ENCODE measurements around the gene FNDC3A.
A peak's percentile ranks its signal among the peaks of the same experiment; 100 is the strongest.

Gene FNDC3A

DNA sequence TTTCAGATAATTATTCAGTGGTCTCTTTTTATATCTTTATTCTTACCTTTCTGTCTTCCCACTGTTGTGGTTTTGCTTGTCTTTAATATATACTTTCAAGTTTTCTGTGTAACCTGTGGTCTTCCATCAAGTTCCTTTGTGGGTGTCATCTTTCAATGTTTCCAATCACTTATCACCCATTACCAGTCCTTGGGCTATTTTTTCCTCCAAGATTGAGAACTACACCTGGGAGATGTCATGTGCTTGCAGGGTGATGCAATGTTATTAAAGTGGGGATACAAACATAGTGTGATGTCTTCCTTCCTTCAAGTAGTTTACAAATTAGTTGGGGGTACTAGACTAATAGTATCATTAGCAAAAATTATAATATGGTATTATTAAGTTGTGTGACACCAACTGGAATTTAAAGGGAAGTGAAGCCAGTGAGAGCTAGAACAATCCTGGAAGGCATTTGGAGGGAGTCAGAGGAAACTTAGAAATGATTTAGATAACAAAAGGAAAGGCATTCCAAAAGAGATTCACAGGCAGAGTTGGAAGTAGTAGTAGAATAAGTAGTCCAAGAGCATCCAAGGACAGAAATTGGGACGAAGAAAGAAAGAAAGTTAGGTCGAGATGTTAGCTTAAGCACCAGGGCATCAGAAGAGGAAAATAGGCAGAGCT lies 3.4 kb downstream of the FNDC3A start:
- TF ChIP-seq, protein P1, sequence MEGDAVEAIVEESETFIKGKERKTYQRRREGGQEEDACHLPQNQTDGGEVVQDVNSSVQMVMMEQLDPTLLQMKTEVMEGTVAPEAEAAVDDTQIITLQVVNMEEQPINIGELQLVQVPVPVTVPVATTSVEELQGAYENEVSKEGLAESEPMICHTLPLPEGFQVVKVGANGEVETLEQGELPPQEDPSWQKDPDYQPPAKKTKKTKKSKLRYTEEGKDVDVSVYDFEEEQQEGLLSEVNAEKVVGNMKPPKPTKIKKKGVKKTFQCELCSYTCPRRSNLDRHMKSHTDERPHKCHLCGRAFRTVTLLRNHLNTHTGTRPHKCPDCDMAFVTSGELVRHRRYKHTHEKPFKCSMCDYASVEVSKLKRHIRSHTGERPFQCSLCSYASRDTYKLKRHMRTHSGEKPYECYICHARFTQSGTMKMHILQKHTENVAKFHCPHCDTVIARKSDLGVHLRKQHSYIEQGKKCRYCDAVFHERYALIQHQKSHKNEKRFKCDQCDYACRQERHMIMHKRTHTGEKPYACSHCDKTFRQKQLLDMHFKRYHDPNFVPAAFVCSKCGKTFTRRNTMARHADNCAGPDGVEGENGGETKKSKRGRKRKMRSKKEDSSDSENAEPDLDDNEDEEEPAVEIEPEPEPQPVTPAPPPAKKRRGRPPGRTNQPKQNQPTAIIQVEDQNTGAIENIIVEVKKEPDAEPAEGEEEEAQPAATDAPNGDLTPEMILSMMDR (IDR thresholded peaks at IDR 0.05; ENCODE audit: low read depth, low read length), result no peak
- Histone ChIP-seq H3K36me3 (0 out of 2 replicates have a peak, but pooled peaks cover 4% of the 10 kb centered on the region), H3K9me3 (no peaks in the 10 kb centered on the region), H3K4me1 (no peaks in the 10 kb centered on the region; the same call in 1 of the 2 replicates), H3K27me3 (no peaks in the 10 kb centered on the region), H3K4me3 (ENCODE audit: low read depth, low read length) (peak overlapping the region; percentile 91)
- DNase-seq, result no peak

DNA sequence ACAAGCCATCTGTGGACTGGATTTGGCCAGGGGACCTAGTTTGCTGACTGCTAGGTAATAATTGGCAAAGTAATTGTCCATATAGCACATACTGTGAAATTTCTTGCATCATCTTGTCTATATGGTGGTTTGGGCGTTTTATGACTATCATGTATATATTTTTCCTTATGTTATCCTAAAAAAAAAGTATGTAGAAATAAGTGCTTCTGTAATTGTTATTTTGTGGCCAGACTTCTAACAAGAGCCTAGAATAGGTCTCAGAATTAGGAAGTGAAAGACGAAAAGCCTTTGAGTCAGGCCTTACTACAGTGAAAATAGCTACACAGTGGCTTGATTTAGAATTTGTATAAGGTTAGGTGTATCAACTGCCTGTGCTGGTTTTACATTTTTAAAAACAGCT lies 4.2 kb downstream of the FNDC3A start:
- DNase-seq, result no peak
- peak overlapping the region; percentile 91 for H3K4me3 ChIP-seq (ENCODE audit: low read depth, low read length)
- H3K4me1 ChIP-seq, result no peaks in the 10 kb centered on the region; the same call in 1 of the 2 replicates

DNA sequence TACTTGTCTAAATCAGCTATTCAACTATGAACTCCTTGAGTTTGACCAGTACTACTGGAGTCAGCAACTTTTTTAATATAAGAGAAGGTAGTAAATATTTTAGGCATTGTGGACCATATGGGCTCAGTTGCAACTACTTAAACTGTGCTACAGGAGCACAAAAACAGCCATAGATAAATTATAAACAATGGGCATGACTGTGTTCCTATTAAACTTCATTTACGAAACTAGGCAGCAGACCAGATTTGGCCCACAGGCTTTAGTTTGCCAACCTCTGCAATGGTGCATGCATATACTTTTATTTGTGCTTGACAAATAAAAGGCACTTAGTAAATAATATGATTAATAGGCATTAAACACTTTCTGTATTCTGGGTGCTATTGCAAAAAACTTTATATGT lies 7.6 kb downstream of the FNDC3A start:
- TF ChIP-seq, protein P1 (IDR thresholded peaks at IDR 0.05; ENCODE audit: low read depth, low read length), result no peak
- Histone ChIP-seq H3K27me3 (no peaks in the 10 kb centered on the region), H3K4me3 (ENCODE audit: low read depth, low read length) (no peak overlapping the region), H3K4me1 (no peaks in the 10 kb centered on the region; the same call in 1 of the 2 replicates), H3K9me3 (0 out of 2 replicates have a peak, but pooled peaks cover 3% of the 10 kb centered on the region), H3K36me3 (peaks cover 18% of the 10 kb centered on the region)
- no peak for DNase-seq

More for the DNA sequence above, 4.2 kb downstream of the FNDC3A start:
- Histone ChIP-seq H3K9me3 (no peaks in the 10 kb centered on the region), H3K36me3 (0 out of 2 replicates have a peak, but pooled peaks cover 4% of the 10 kb centered on the region), H3K27me3 (no peaks in the 10 kb centered on the region)
- TF ChIP-seq, protein P1 (IDR thresholded peaks at IDR 0.05; ENCODE audit: low read depth, low read length), result no peak

DNA sequence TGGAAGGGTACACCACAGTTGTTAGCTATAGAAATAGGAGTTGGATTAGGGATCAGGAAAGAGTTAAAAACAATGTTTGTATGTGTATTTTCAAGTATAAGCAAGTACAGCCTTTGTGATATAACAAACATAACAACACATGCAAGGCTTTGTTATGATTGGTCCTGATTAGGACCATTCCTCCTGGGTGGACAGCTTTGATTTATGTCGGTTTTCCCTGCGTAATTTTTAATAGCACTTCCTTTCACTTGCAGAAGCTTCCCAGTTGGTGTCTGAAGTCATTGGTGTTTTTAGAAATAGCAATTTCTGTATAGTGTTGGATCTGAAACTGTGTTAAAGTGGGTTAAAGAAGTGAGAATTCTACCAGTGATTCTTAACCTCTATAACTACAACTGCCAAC lies 10.0 kb downstream of the FNDC3A start:
- H3K36me3 ChIP-seq, result peaks cover 19% of the 10 kb centered on the region
- DNase-seq, result no peak
- 0 out of 2 replicates have a peak, but pooled peaks cover 3% of the 10 kb centered on the region for H3K9me3 ChIP-seq

DNA sequence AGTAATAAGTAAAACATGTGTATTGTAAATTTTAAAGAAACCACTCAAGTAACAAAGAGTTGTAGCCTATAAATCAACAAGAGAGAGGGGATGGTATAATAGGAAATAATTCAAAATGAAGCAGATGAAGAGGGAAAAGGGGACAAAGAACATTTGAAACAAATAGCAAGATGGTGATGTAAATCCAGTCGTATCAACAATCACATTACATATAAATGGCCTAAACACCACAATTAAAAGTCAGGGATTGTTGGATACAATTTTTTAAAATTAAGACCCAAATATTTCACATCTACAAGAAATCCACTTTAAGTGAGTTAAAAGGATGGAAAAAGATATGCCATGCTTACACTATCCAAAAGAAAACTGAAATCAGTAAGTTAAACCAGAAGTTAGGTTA lies 15.2 kb downstream of the FNDC3A start:
- no peaks in the 10 kb centered on the region for H3K4me1 ChIP-seq
- 0 out of 2 replicates have a peak, but pooled peaks cover 3% of the 10 kb centered on the region for H3K9me3 ChIP-seq
- no peaks in the 10 kb centered on the region for H3K27me3 ChIP-seq
- DNase-seq, result no peak
- H3K36me3 ChIP-seq, result peaks cover 32% of the 10 kb centered on the region
- H3K4me3 ChIP-seq (ENCODE audit: low read depth, low read length), result no peak overlapping the region
- TF ChIP-seq, protein P1 (IDR thresholded peaks at IDR 0.05; ENCODE audit: low read depth, low read length), result no peak

More for the DNA sequence above, 10.0 kb downstream of the FNDC3A start:
- Histone ChIP-seq H3K4me1 (no peaks in the 10 kb centered on the region), H3K27me3 (no peaks in the 10 kb centered on the region), H3K4me3 (ENCODE audit: low read depth, low read length) (no peak overlapping the region)
- TF ChIP-seq, protein P1 (IDR thresholded peaks at IDR 0.05; ENCODE audit: low read depth, low read length), result no peak

DNA sequence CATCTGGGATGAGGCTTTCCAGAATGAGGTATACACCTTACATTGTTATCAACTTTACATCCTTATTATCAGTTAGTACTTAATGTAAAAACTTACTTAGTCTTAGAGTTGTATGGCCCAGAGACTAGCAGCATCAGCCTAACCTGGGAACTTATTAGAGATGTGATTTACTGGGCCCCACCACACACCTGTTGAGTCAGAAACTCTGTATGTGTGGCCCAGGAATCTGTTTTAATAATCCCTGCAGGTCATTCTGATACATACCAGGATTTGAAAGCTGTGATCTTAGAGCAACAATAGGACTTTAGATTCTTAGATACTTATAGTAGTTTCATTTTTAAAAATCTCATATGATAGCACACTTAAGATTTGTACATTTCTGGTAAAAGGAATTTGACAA lies 17.4 kb downstream of the FNDC3A start:
- Histone ChIP-seq H3K4me3 (ENCODE audit: low read depth, low read length) (no peak overlapping the region), H3K9me3 (0 out of 2 replicates have a peak, but pooled peaks cover 2% of the 10 kb centered on the region), H3K4me1 (no peaks in the 10 kb centered on the region), H3K27me3 (no peaks in the 10 kb centered on the region), H3K36me3 (peaks cover 28% of the 10 kb centered on the region)
- TF ChIP-seq, protein P1 (IDR thresholded peaks at IDR 0.05; ENCODE audit: low read depth, low read length), result no peak
- DNase-seq, result no peak

Measured in BE2C (cell line).